Mesendoderm (in vitro differentiated cells): Measurements from ENCODE around the gene HNRNPUL2.
A peak's percentile ranks its signal among the peaks of the same experiment; 100 is the strongest.

Experiments used
- DNase-seq: peaks from one replicate; pipeline ENCODE4 v3.0.0; 2013
- H2AK5ac ChIP-seq: 2 replicates; pipeline ENCODE4 v1.6.1; 2013; ENCODE audit warnings: low read length, inconsistent platforms
- H2BK120ac ChIP-seq: 2 replicates; pipeline ENCODE4 v1.6.1; 2013; ENCODE audit warnings: low read depth, mild to moderate bottlenecking, low read length, moderate library complexity, mixed read lengths
- H2BK15ac ChIP-seq: replicated peaks from 2 replicates; pipeline ENCODE4 v1.6.1; 2013; ENCODE audit warnings: low read depth, mild to moderate bottlenecking, moderate library complexity
- H2BK5ac ChIP-seq: 2 replicates; pipeline ENCODE4 v1.6.1; 2013; ENCODE audit warnings: low read length, inconsistent platforms
- H3K18ac ChIP-seq: 2 replicates; pipeline ENCODE4 v1.6.1; 2013; ENCODE audit warnings: mild to moderate bottlenecking, low read length, mixed read lengths
- H3K23ac ChIP-seq: one replicate; pipeline ENCODE4 v1.6.1; 2013; ENCODE audit warnings: low read length
- H3K27ac ChIP-seq: 2 replicates; pipeline ENCODE4 v1.5.1; 2013; ENCODE audit warnings: low read depth, mild to moderate bottlenecking, inconsistent platforms, low read length, moderate library complexity
- H3K27me3 ChIP-seq: 2 replicates; pipeline ENCODE4 v1.6.1; 2013; ENCODE audit warnings: low read length, control low read depth, mild to moderate bottlenecking, inconsistent platforms; ENCODE audit not compliant: insufficient read depth, poor library complexity
- H3K36me3 ChIP-seq: 2 replicates; pipeline ENCODE4 v1.6.1; 2013; ENCODE audit warnings: low read length, inconsistent platforms; ENCODE audit not compliant: control insufficient read depth, insufficient read depth
- H3K4ac ChIP-seq: one replicate; pipeline ENCODE4 v1.6.1; 2013; ENCODE audit warnings: low read depth, mild to moderate bottlenecking, low read length, moderate library complexity
- H3K4me1 ChIP-seq: 2 replicates; pipeline ENCODE4 v1.6.1; 2013; ENCODE audit warnings: low read depth, low read length, inconsistent platforms; ENCODE audit not compliant: control insufficient read depth
- H3K4me2 ChIP-seq: 2 replicates; pipeline ENCODE4 v1.6.1; 2013; ENCODE audit warnings: low read length
- H3K4me3 ChIP-seq: 2 replicates; pipeline ENCODE4 v1.5.1; 2013; ENCODE audit warnings: mild to moderate bottlenecking, low read length
- H3K56ac ChIP-seq: one replicate; pipeline ENCODE4 v1.6.1; 2013; ENCODE audit warnings: low read length
- H3K79me1 ChIP-seq: 2 replicates; pipeline ENCODE4 v1.6.1; 2013; ENCODE audit warnings: low read length, inconsistent platforms
- H3K79me2 ChIP-seq: 2 replicates; pipeline ENCODE4 v1.6.1; 2013; ENCODE audit warnings: mild to moderate bottlenecking, low read length; ENCODE audit not compliant: control insufficient read depth, insufficient read depth
- H3K9ac ChIP-seq: 2 replicates; pipeline ENCODE4 v1.6.1; 2013; ENCODE audit warnings: low read length, inconsistent platforms
- H4K5ac ChIP-seq: one replicate; pipeline ENCODE4 v1.6.1; 2013; ENCODE audit warnings: low read length
- H4K8ac ChIP-seq: one replicate; pipeline ENCODE4 v1.6.1; 2013; ENCODE audit warnings: low read depth, mild to moderate bottlenecking, control low read depth, low read length, moderate library complexity
- WGBS: extraction: QIAGEN DNeasy Blood & Tissue Kit; methylation state at CpG from one replicate; pipeline ENCODE4 v1.1.7; 2013; ENCODE audit warnings: low lambda C conversion rate, missing lambda C conversion rate; ENCODE audit not compliant: insufficient coverage; ENCODE audit errors: extremely low coverage; 5-methylcytosine and 5-hydroxymethylcytosine counted together

The HNRNPUL2 gene

GRCh38 chr11:62715150-62716130 is 11.8 kb downstream of the HNRNPUL2 start:
- Histone ChIP-seq H2BK5ac (no peak overlapping the region), H2BK15ac (no peak overlapping the region), H3K18ac (no peak overlapping the region), H2BK120ac (no peak overlapping the region), H4K8ac (no peak overlapping the region), H3K4me3 (no peak overlapping the region), H3K56ac (no peak overlapping the region), H3K4me2 (no peak overlapping the region), H3K79me1 (peaks cover 1% of the 10 kb centered on the region), H3K9ac (no peak overlapping the region), H3K23ac (no peak overlapping the region), H3K4ac (no peak overlapping the region), H3K79me2 (no peaks in the 10 kb centered on the region), H3K27me3 (no peaks in the 10 kb centered on the region), H3K4me1 (no peaks in the 10 kb centered on the region), H3K36me3 (peaks cover 23% of the 10 kb centered on the region), H3K27ac (no peak overlapping the region), H4K5ac (no peak overlapping the region), H2AK5ac (no peak overlapping the region)
- peak; percentile 24 for DNase-seq
- no CpG with 5 or more reads among the region's 24 CpGs for WGBS

- Histone ChIP-seq H3K4me1 (peaks cover 9% of the 10 kb centered on the region), H3K18ac (no peak overlapping the region), H3K23ac (no peak overlapping the region), H2BK5ac (no peak overlapping the region), H4K5ac (no peak overlapping the region), H3K9ac (no peak overlapping the region), H3K4ac (no peak overlapping the region), H4K8ac (no peak overlapping the region), H2BK120ac (no peak overlapping the region), H2AK5ac (no peak overlapping the region), H3K36me3 (peaks cover 15% of the 10 kb centered on the region), H3K56ac (no peak overlapping the region), H3K27ac (no peak overlapping the region), H2BK15ac (no peak overlapping the region), H3K4me3 (no peak overlapping the region), H3K27me3 (no peaks in the 10 kb centered on the region), H3K79me1 (peaks cover 1% of the 10 kb centered on the region), H3K79me2 (no peaks in the 10 kb centered on the region), H3K4me2 (no peak overlapping the region)
- DNase-seq: peak; percentile 50
- WGBS: no CpG with 5 or more reads among the region's 2 CpGs
Measured at GRCh38 chr11:62713343-62713742, 13.9 kb downstream of the HNRNPUL2 start.

- Histone ChIP-seq H3K4ac (no peak overlapping the region), H3K27ac (no peak overlapping the region), H2BK120ac (no peak overlapping the region), H3K4me1 (peaks cover 12% of the 10 kb centered on the region), H3K23ac (no peak overlapping the region), H3K79me2 (no peaks in the 10 kb centered on the region), H3K9ac (no peak overlapping the region), H3K56ac (no peak overlapping the region), H3K36me3 (peaks cover 15% of the 10 kb centered on the region), H3K4me2 (no peak overlapping the region), H3K18ac (no peak overlapping the region), H2AK5ac (no peak overlapping the region), H2BK15ac (no peak overlapping the region), H3K79me1 (peaks cover 1% of the 10 kb centered on the region), H3K4me3 (no peak overlapping the region), H4K5ac (no peak overlapping the region), H4K8ac (no peak overlapping the region), H3K27me3 (no peaks in the 10 kb centered on the region), H2BK5ac (no peak overlapping the region)
- no peak for DNase-seq
- WGBS: no CpG with 5 or more reads among the region's 3 CpGs
Measured at GRCh38 chr11:62712861-62713260, 14.4 kb downstream of the HNRNPUL2 start.

- peaks cover 13% of the 10 kb centered on the region for H3K4me1 ChIP-seq
- no peak overlapping the region for H2BK5ac ChIP-seq
- no peak overlapping the region for H2BK15ac ChIP-seq
- H3K4me2 ChIP-seq: no peak overlapping the region
- H2AK5ac ChIP-seq: no peak overlapping the region
- H3K18ac ChIP-seq: no peak overlapping the region
- no peak overlapping the region for H2BK120ac ChIP-seq
- H3K36me3 ChIP-seq: peaks cover 13% of the 10 kb centered on the region
- H3K4ac ChIP-seq: no peak overlapping the region
- H3K9ac ChIP-seq: no peak overlapping the region
- H3K56ac ChIP-seq: no peak overlapping the region
- H3K4me3 ChIP-seq: no peak overlapping the region
- no peak overlapping the region for H3K23ac ChIP-seq
- H3K79me1 ChIP-seq: peaks cover 1% of the 10 kb centered on the region
- H3K27ac ChIP-seq: no peak overlapping the region
- WGBS: no CpG with 5 or more reads among the region's 6 CpGs
- H4K8ac ChIP-seq: no peak overlapping the region
- DNase-seq: no peak
- H4K5ac ChIP-seq: no peak overlapping the region
- H3K79me2 ChIP-seq: no peaks in the 10 kb centered on the region
- H3K27me3 ChIP-seq: no peaks in the 10 kb centered on the region
Measured at GRCh38 chr11:62712276-62712812, 14.9 kb downstream of the HNRNPUL2 start.

DNA sequence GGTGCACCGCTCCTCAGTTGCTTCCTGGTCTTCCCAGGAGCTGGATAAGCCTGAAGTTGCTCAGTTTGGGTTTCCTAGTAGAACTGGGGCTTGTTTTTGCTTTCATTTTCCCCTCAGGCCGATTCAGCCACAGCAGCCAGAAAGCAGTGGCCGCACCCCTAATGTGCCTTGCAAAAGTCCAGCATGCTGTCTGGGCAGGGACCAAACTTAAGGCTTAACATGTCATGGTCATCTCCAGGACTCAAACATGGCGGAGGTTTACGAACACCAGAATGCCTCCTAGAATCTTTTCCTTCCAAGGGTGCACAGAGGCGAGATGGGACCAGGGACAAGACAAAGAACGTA is 17.3 kb downstream of the HNRNPUL2 start:
- H3K79me2 ChIP-seq: peaks cover 8% of the 10 kb centered on the region
- no peak overlapping the region for H2BK15ac ChIP-seq
- peaks cover 5% of the 10 kb centered on the region for H3K36me3 ChIP-seq
- WGBS: no CpG with 5 or more reads among the region's 7 CpGs
- no peak overlapping the region for H4K8ac ChIP-seq
- H3K4me3 ChIP-seq: no peak overlapping the region
- peak overlapping the region; percentile 65 for H3K18ac ChIP-seq
- H2BK120ac ChIP-seq: no peak overlapping the region
- no peak for DNase-seq
- no peak overlapping the region for H3K23ac ChIP-seq
- H3K56ac ChIP-seq: peak overlapping the region; percentile 96
- peaks cover 5% of the 10 kb centered on the region for H3K79me1 ChIP-seq
- H3K4me2 ChIP-seq: peak overlapping the region; percentile 64
- H2AK5ac ChIP-seq: peak overlapping the region; percentile 20
- peak overlapping the region; percentile 87 for H3K27ac ChIP-seq
- peaks cover 13% of the 10 kb centered on the region for H3K4me1 ChIP-seq
- H4K5ac ChIP-seq: peak overlapping the region; percentile 96
- H3K27me3 ChIP-seq: no peaks in the 10 kb centered on the region
- peak overlapping the region; percentile 89 for H3K4ac ChIP-seq
- H2BK5ac ChIP-seq: peak overlapping the region; percentile 71
- peak overlapping the region; percentile 89 for H3K9ac ChIP-seq
